SU-DHL-6 (cell line): ENCODE results near the gene KDM3A.

Experiments used
- H2AFZ ChIP-seq: fragments of 200-600 bp; sonication (generic); 2 replicates; pipeline ENCODE4 v1.6.1; 2014; ENCODE audit warnings: low read depth, mild to moderate bottlenecking, moderate library complexity, mixed read lengths, antibody characterized with exemption, low read length; ENCODE audit not compliant: severe bottlenecking
- H3F3A ChIP-seq: fragments of 200-600 bp; shearing (Covaris generic); 2 replicates; pipeline ENCODE4 v1.6.0; 2016; ENCODE audit warnings: antibody characterized with exemption, mild to moderate bottlenecking; ENCODE audit not compliant: insufficient read depth
- H3K27ac ChIP-seq: fragments of 200-600 bp; sonication (generic); 2 replicates; pipeline ENCODE4 v1.5.1; 2016; ENCODE audit warnings: low read depth, mild to moderate bottlenecking, low read length, moderate library complexity, mixed read lengths
- H3K27me3 ChIP-seq: fragments of 200-600 bp; sonication (generic), shearing (Covaris generic); 2 replicates; pipeline ENCODE4 v1.6.0; 2014; ENCODE audit warnings: mild to moderate bottlenecking, low read length
- H3K36me3 ChIP-seq: fragments of 200-600 bp; sonication (generic); 2 replicates; pipeline ENCODE4 v1.6.1; 2014; ENCODE audit warnings: mild to moderate bottlenecking, low read length, mixed read lengths
- H3K4me2 ChIP-seq: fragments of 300-600, 200-600 bp; shearing (Covaris generic), sonication (generic); 2 replicates; pipeline ENCODE4 v1.6.0; 2014; ENCODE audit warnings: low read length, low read depth, mild to moderate bottlenecking; ENCODE audit not compliant: poor library complexity, severe bottlenecking
- H3K4me3 ChIP-seq: fragments of 200-600 bp; sonication (generic); 2 replicates; pipeline ENCODE4 v1.5.1; 2014; ENCODE audit warnings: antibody characterized with exemption, low read length, mild to moderate bottlenecking, mixed read lengths; ENCODE audit not compliant: insufficient read depth, poor library complexity, severe bottlenecking
- H3K79me2 ChIP-seq: fragments of 200-600 bp; sonication (generic); 2 replicates; pipeline ENCODE4 v1.6.1; 2014; ENCODE audit warnings: mild to moderate bottlenecking, low read length, moderate library complexity; ENCODE audit not compliant: insufficient read depth
- H3K9ac ChIP-seq: fragments of 200-600 bp; sonication (generic); 2 replicates; pipeline ENCODE4 v1.7.0; 2014; ENCODE audit warnings: mild to moderate bottlenecking, low read length
- H3K9me2 ChIP-seq: fragments of 200-600 bp; sonication (generic); replicated peaks from 2 replicates; pipeline ENCODE4 v1.6.1; 2014; ENCODE audit warnings: low read length; ENCODE audit not compliant: insufficient read depth
- H3K9me3 ChIP-seq: fragments of 200-600 bp; sonication (generic); 2 replicates; pipeline ENCODE4 v1.6.1; 2014; ENCODE audit warnings: low read length, mixed read lengths; ENCODE audit not compliant: insufficient read depth
- H4K20me1 ChIP-seq: fragments of 200-600 bp; sonication (generic); 2 replicates; pipeline ENCODE4 v1.6.1; 2014; ENCODE audit warnings: low read depth, mild to moderate bottlenecking, antibody characterized with exemption, low read length, moderate library complexity, mixed read lengths
- EZH2phosphoT487 ChIP-seq: fragments of 200-600 bp; sonication (generic), shearing (Covaris generic); conservative IDR thresholded peaks from 2 replicates; pipeline ENCODE4 v1.6.1; 2018; ENCODE audit warnings: mild to moderate bottlenecking, antibody characterized with exemption, low read length, moderate library complexity, mixed read lengths
- TF ChIP-seq, protein P1 (sequence below): fragments of 200-600 bp; sonication (generic); IDR thresholded peaks from one replicate; pipeline ENCODE4 v1.5.1; 2017; ENCODE audit warnings: antibody characterized with exemption, mild to moderate bottlenecking, low read length, moderate library complexity; ENCODE audit not compliant: insufficient read depth, poor library complexity, severe bottlenecking

Gene KDM3A

DNA sequence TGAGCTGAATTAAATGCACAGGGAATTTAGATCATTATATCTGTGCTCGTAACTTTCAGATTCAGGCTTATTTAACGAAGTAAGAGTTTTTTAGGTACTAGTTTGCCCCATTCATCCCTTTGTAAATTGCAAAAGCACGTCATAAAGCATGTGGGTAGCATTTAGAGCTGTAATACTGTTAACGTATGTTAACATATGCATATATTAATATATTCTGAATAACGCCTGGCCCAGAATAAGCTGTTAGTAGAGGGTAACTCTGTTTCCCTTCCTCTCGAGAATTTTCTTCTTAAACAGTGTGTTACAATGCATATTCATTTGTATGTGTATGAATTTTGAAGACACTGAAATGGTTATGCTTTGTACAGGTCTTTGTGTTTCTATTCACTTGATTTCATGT lies 30.5 kb downstream of the KDM3A start:
- Histone ChIP-seq H3K79me2 (no peaks in the 10 kb centered on the region), H3K4me2 (no peak overlapping the region), H3F3A (peaks cover 4% of the 10 kb centered on the region), H4K20me1 (no peaks in the 10 kb centered on the region), H3K9me2 (no peaks in the 10 kb centered on the region), H3K9me3 (no peaks in the 10 kb centered on the region), H3K9ac (no peak overlapping the region), H3K27ac (no peak overlapping the region), H2AFZ (no peak overlapping the region), H3K36me3 (peaks cover 57% of the 10 kb centered on the region), H3K27me3 (no peaks in the 10 kb centered on the region), H3K4me3 (no peak overlapping the region)
- TF ChIP-seq, protein P1, sequence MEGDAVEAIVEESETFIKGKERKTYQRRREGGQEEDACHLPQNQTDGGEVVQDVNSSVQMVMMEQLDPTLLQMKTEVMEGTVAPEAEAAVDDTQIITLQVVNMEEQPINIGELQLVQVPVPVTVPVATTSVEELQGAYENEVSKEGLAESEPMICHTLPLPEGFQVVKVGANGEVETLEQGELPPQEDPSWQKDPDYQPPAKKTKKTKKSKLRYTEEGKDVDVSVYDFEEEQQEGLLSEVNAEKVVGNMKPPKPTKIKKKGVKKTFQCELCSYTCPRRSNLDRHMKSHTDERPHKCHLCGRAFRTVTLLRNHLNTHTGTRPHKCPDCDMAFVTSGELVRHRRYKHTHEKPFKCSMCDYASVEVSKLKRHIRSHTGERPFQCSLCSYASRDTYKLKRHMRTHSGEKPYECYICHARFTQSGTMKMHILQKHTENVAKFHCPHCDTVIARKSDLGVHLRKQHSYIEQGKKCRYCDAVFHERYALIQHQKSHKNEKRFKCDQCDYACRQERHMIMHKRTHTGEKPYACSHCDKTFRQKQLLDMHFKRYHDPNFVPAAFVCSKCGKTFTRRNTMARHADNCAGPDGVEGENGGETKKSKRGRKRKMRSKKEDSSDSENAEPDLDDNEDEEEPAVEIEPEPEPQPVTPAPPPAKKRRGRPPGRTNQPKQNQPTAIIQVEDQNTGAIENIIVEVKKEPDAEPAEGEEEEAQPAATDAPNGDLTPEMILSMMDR = no peak
- TF ChIP-seq EZH2phosphoT487 = no peak

DNA sequence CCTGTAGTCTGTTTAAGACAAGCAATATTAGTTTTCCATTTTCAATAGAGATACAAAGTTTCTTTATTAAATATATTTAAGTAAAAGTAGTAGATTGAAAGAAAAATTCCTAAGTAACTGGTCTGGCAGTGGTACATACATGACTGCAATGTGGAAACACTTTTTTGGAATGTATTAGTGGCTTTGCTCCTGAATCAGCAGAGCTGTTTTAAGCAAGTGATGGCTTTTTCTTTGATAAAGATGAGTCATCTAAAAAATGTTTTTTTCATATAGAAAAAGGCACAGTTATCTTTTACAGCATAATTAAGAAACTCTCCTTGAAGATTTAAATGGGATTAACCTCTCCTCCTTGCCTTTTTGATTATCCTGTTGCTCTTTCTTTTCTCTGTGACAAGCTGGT lies 34.9 kb downstream of the KDM3A start:
- no peak overlapping the region for H3K4me3 ChIP-seq
- H3K36me3 ChIP-seq = peaks cover 41% of the 10 kb centered on the region
- peaks cover 4% of the 10 kb centered on the region; the same call in 1 of the 2 replicates for H3F3A ChIP-seq
- H3K9me2 ChIP-seq = no peaks in the 10 kb centered on the region
- no peaks in the 10 kb centered on the region for H3K9me3 ChIP-seq
- no peak overlapping the region for H3K27ac ChIP-seq
- no peaks in the 10 kb centered on the region for H3K79me2 ChIP-seq
- TF ChIP-seq EZH2phosphoT487 = no peak
- no peaks in the 10 kb centered on the region for H4K20me1 ChIP-seq
- H3K9ac ChIP-seq = no peak overlapping the region
- H3K27me3 ChIP-seq = no peaks in the 10 kb centered on the region
- no peak overlapping the region for H3K4me2 ChIP-seq
- no peak overlapping the region for H2AFZ ChIP-seq

DNA sequence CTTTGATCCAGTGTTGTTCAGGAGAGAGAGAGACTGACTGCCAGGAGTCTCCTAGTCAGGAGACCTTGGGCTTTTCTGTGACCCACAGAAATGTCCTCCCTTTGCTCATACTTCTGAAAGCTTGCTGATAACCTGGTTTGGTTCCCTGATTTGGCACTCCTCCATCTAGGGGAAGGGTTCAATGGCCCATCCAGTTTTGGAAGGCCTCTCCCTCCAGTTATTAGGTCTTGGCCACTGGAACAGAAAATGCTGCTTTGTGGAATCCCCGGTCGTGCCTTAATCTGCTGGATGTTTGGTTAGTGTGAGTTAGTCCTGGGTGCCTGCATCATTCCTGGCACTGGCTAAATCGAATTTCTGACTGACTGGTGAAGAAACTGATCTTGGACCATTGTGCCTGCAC lies 35.7 kb downstream of the KDM3A start:
- Histone ChIP-seq H3K36me3 (peaks cover 43% of the 10 kb centered on the region), H3K79me2 (no peaks in the 10 kb centered on the region), H3K9me3 (no peaks in the 10 kb centered on the region), H3K9ac (no peak overlapping the region), H3K4me2 (no peak overlapping the region), H3K4me3 (no peak overlapping the region), H4K20me1 (no peaks in the 10 kb centered on the region), H3K9me2 (no peaks in the 10 kb centered on the region), H3F3A (peaks cover 4% of the 10 kb centered on the region; the same call in 1 of the 2 replicates), H3K27me3 (no peaks in the 10 kb centered on the region), H3K27ac (no peak overlapping the region), H2AFZ (no peak overlapping the region)
- TF ChIP-seq, protein P1 = no peak
- TF ChIP-seq EZH2phosphoT487 = no peak

DNA sequence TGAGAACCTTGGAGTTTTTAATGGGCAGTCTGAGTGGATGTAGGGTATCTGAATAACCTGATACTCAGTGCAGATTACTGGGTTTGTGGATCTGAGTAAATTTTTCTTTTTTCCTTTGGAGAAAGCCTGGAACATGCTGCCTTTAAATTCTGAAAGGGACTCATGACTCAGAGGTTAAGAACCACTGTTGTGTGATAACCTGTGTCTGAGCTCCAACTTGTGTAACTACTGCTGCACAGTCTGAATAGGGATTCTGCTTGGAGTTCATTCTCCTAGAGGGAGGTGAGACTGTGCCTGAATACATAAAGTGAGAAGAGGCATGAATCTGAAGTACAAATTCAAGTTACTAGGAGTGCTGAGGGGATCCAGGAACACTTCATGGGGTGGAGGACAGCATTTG lies 36.2 kb downstream of the KDM3A start:
- Histone ChIP-seq H3F3A (peaks cover 4% of the 10 kb centered on the region; the same call in 1 of the 2 replicates), H3K9me3 (no peaks in the 10 kb centered on the region)

More for the DNA sequence above, 36.2 kb downstream of the KDM3A start:
- H3K4me2 ChIP-seq = no peak overlapping the region
- no peak overlapping the region for H3K9ac ChIP-seq
- H3K27me3 ChIP-seq = no peaks in the 10 kb centered on the region
- no peaks in the 10 kb centered on the region for H4K20me1 ChIP-seq
- no peak overlapping the region for H3K27ac ChIP-seq
- H3K9me2 ChIP-seq = no peaks in the 10 kb centered on the region
- no peak overlapping the region for H3K4me3 ChIP-seq
- H3K79me2 ChIP-seq = no peaks in the 10 kb centered on the region
- H2AFZ ChIP-seq = no peak overlapping the region
- peaks cover 39% of the 10 kb centered on the region for H3K36me3 ChIP-seq
- no peak for TF ChIP-seq EZH2phosphoT487
